ENCODE results near the gene VRK3. TPM values are rescaled to one million over a fixed set of nuclear protein-coding genes. Genes with fewer than 3 reads are reported as not detected.

Gene VRK3
- total RNA-seq, 1 donor from 2014 or later = 70.0 TPM

DNA sequence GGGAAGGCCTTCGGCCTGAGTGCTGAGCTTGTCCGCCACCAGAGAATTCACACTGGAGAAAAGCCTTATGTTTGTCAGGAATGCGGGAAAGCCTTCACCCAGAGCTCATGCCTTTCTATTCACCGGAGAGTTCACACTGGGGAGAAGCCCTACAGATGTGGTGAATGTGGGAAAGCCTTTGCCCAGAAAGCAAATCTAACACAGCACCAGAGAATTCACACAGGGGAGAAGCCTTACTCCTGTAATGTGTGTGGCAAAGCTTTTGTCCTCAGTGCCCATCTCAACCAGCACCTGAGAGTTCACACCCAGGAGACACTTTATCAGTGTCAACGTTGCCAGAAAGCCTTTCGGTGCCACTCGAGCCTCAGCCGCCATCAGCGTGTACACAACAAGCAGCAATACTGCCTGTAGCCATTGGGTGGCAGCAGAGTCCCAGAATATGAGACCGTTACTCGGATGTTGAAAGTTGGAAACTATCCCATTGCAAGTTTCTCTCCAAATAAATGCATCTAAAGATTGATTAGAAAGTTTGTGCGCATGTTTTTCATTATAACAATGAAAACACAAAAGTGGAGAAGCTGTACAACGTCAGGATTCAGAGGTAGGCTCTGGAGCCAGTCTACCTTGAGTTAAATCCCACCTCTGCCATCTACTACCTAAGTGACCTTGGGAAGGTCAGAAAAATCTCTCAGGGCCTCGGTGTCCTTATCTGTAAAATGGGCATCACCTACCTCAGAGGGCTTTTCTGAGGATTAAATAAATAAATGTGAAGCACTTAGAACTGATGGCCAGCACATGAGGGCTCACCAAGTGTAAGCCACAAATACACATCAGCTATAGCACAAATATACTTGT lies 21.7 kb upstream of the VRK3 start:
- Mint-ChIP-seq H3K4me3 (no peak overlapping the region), H3K9me3 (peaks cover 39% of the 10 kb centered on the region), H3K27ac (no peak overlapping the region), H3K27me3 (peaks cover 2% of the 10 kb centered on the region), H3K4me1 (peaks cover 9% of the 10 kb centered on the region), H3K36me3 (ENCODE audit: low read depth) (peaks cover 79% of the 10 kb centered on the region)
- intact Hi-C loops (cut with micrococcal nuclease) = no loop called here
- peak; percentile 67 for DNase-seq

GRCh38 chr19:50044922-50045321 lies 19.8 kb upstream of the VRK3 start:
- peaks cover 96% of the 10 kb centered on the region for H3K36me3 Mint-ChIP-seq (ENCODE audit: low read depth)
- no peak overlapping the region for H3K4me3 Mint-ChIP-seq
- DNase-seq = no peak
- H3K27ac Mint-ChIP-seq = no peak overlapping the region
- no peaks in the 10 kb centered on the region for H3K27me3 Mint-ChIP-seq
- no peaks in the 10 kb centered on the region for H3K4me1 Mint-ChIP-seq
- peaks cover 45% of the 10 kb centered on the region for H3K9me3 Mint-ChIP-seq
- intact Hi-C loops (cut with micrococcal nuclease) = no loop called here

DNA sequence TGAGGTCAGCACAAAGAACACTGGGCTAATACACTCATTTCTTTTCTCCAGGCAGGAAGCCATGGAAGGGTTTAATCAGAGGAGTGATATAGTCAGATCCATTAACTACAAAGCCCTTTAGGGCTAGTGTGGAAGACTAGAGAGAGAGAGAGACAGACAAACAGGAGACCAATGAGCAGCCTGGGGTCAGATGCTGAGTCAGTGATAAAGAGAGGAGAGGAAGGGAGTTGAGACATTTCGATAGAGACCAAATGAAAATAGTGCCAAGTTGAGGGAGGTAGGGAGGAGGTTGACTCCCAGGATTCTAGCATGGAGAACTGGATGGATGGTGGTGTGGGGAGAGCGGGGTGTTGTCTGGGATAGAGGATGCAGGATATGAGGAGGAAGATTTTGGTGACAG lies 18.8 kb upstream of the VRK3 start:
- peaks cover 99% of the 10 kb centered on the region for H3K36me3 Mint-ChIP-seq (ENCODE audit: low read depth)
- DNase-seq = no peak
- no peak overlapping the region for H3K27ac Mint-ChIP-seq
- intact Hi-C loops (cut with micrococcal nuclease) = no loop called here
- no peaks in the 10 kb centered on the region for H3K27me3 Mint-ChIP-seq
- peaks cover 45% of the 10 kb centered on the region for H3K9me3 Mint-ChIP-seq
- no peak overlapping the region for H3K4me3 Mint-ChIP-seq
- H3K4me1 Mint-ChIP-seq = no peaks in the 10 kb centered on the region

DNA sequence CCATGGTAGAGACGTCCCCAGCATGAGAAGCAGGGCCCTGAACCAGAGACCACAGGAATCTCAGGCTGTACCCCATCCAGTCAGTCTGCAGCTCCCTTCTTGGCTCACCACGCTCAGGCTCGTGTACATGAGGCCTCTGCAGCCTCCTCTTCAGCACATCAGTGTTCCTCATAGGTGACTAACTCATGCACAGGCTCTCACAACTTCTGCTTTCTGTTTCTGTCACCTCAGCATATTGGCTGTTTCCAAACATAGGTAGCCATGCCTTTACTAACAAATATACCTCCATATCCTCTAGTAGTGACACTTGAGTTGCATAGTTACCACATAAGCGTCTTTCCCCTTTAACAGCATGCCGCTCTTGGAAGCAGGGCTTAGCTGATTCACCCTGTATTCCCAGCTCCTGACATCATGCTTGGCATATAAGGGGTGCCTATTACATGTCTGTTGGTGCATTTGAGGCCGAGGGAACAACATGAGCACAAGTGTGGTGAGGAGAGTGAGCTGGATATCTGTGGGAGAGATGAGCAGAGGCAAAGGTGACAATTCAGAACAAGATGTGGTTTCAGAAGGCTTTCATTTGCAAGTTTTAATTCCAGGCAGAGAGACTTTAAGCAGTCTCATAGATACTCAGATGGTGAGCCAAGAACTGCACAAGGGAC lies 17.3 kb upstream of the VRK3 start:
- H3K9me3 Mint-ChIP-seq = peaks cover 38% of the 10 kb centered on the region
- intact Hi-C loops (cut with micrococcal nuclease) = no loop called here
- peaks cover 90% of the 10 kb centered on the region for H3K36me3 Mint-ChIP-seq (ENCODE audit: low read depth)
- no peak overlapping the region for H3K27ac Mint-ChIP-seq
- no peaks in the 10 kb centered on the region for H3K4me1 Mint-ChIP-seq
- no peak for DNase-seq
- no peaks in the 10 kb centered on the region for H3K27me3 Mint-ChIP-seq
- no peak overlapping the region for H3K4me3 Mint-ChIP-seq

GRCh38 chr19:50040967-50041366 lies 15.8 kb upstream of the VRK3 start:
- Mint-ChIP-seq H3K9me3 (peaks cover 38% of the 10 kb centered on the region), H3K36me3 (ENCODE audit: low read depth) (peaks cover 86% of the 10 kb centered on the region), H3K27ac (no peak overlapping the region), H3K4me1 (no peaks in the 10 kb centered on the region), H3K4me3 (no peak overlapping the region), H3K27me3 (no peaks in the 10 kb centered on the region)
- DNase-seq = no peak
- intact Hi-C loops (cut with micrococcal nuclease) = no loop called here

GRCh38 chr19:50039968-50040367 lies 14.8 kb upstream of the VRK3 start:
- Mint-ChIP-seq H3K36me3 (ENCODE audit: low read depth) (peaks cover 85% of the 10 kb centered on the region), H3K27ac (no peak overlapping the region), H3K27me3 (no peaks in the 10 kb centered on the region), H3K4me3 (no peak overlapping the region), H3K9me3 (peaks cover 32% of the 10 kb centered on the region), H3K4me1 (no peaks in the 10 kb centered on the region)
- DNase-seq = no peak
- intact Hi-C loops (cut with micrococcal nuclease) = no loop called here

DNA sequence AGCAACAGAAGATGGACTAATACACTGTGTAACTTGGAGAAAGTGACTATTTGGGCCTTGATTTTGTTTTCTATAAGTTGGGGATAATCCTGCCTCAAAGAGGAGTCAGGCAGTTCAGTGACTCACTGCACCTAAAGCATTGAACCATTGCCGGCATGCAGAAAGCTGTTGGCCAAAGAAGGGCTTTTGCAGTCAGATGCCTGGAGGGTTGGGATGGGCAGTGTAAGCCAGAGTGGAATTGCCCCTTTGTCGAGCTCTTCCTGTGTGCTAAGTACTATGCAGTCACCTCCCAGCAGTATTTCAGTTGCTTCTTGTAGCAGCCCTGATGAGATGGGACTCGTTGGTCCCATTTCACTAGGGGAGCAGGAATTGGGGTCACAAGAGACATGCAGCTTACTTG lies 11.7 kb upstream of the VRK3 start:
- Mint-ChIP-seq H3K27ac (no peak overlapping the region), H3K36me3 (ENCODE audit: low read depth) (peaks cover 82% of the 10 kb centered on the region), H3K9me3 (peaks cover 12% of the 10 kb centered on the region), H3K4me1 (no peaks in the 10 kb centered on the region), H3K4me3 (no peak overlapping the region), H3K27me3 (no peaks in the 10 kb centered on the region)
- intact Hi-C loops (cut with micrococcal nuclease) = no loop called here
- DNase-seq = no peak

DNA sequence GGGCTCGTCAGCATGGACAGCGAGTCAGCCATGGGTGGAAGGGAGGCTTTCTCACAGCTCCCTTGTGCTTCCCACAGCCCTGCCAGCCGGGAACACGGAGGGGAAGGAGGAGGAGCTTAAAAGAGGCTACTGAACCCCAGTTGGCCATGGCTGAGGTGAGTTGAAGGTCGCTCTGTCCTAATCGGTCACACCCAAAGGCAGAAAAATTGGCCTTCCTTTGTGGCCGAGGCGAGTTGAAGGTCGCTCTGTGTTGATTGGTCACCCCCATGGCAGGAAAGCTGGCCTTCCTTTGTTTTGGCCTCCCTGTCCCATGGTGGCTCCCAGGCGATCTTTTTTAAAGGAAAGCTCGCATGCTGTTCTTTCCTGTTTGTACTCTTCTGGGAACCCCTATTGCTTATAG lies 5.8 kb upstream of the VRK3 start:
- H3K4me3 Mint-ChIP-seq = no peak overlapping the region
- H3K36me3 Mint-ChIP-seq (ENCODE audit: low read depth) = peaks cover 64% of the 10 kb centered on the region
- no peaks in the 10 kb centered on the region for H3K27me3 Mint-ChIP-seq
- intact Hi-C loops (cut with micrococcal nuclease) = no loop called here
- no peak overlapping the region for H3K27ac Mint-ChIP-seq
- peaks cover 12% of the 10 kb centered on the region for H3K9me3 Mint-ChIP-seq
- H3K4me1 Mint-ChIP-seq = peaks cover 11% of the 10 kb centered on the region
- DNase-seq = no peak

GRCh38 chr19:50030225-50030624 lies 5.1 kb upstream of the VRK3 start:
- H3K27me3 Mint-ChIP-seq = peaks cover 2% of the 10 kb centered on the region
- peaks cover 15% of the 10 kb centered on the region for H3K9me3 Mint-ChIP-seq
- H3K4me3 Mint-ChIP-seq = no peak overlapping the region
- intact Hi-C loops (cut with micrococcal nuclease) = no loop called here
- H3K36me3 Mint-ChIP-seq (ENCODE audit: low read depth) = peaks cover 65% of the 10 kb centered on the region
- DNase-seq = no peak
- H3K27ac Mint-ChIP-seq = no peak overlapping the region
- H3K4me1 Mint-ChIP-seq = peaks cover 18% of the 10 kb centered on the region

DNA sequence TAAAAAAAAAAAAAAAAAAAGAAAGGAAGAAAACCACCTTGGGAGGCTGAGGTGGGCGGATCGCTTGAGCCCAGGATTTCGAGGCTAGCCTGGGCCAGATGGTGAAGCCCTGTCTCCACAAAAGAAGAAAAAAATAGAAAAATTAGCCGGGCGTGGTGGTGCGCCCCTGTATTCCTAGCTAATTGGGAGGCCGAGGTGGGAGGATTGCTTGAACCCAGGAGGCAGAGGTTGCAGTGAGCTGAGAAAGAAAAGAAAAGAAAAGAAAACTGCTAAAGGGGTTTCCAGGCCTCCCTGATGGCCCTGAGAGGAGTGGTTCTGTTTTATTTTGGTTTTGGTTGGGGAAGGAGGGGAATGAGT lies 1.4 kb upstream of the VRK3 start:
- Mint-ChIP-seq H3K4me3 (peak overlapping the region; percentile 95), H3K36me3 (ENCODE audit: low read depth) (peaks cover 39% of the 10 kb centered on the region), H3K27me3 (peaks cover 2% of the 10 kb centered on the region), H3K4me1 (peaks cover 31% of the 10 kb centered on the region), H3K9me3 (peaks cover 9% of the 10 kb centered on the region), H3K27ac (peak overlapping the region; percentile 62)
- intact Hi-C loops (cut with micrococcal nuclease) = loop anchor here (5.0 kb wide), 1 partner anchor 89 kb away; no protein-coding TSS in a partner anchor
- DNase-seq = no peak

- H3K4me3 Mint-ChIP-seq = peak within 1 kb of the TSS; percentile 95
- peak within 1 kb of the TSS; percentile 99 for H3K27ac Mint-ChIP-seq
- peaks cover 2% of the 10 kb centered on the region for H3K27me3 Mint-ChIP-seq
- intact Hi-C loops (cut with micrococcal nuclease) = loop anchor here (1.0 to 5.0 kb wide), 4 partner anchors 22 to 213 kb away; partner anchors contain the start of genes AKT1S1, FUZ and TBC1D17
- peaks cover 31% of the 10 kb centered on the region for H3K4me1 Mint-ChIP-seq
- peaks cover 9% of the 10 kb centered on the region for H3K9me3 Mint-ChIP-seq
- peaks cover 35% of the 10 kb centered on the region for H3K36me3 Mint-ChIP-seq (ENCODE audit: low read depth)
- DNase-seq = peak; percentile 97
These were observed 800 bp upstream of the VRK3 start, which contains the start of gene ZNF473 for GRCh38 chr19:50025794-50026549. ZNF473 (plus strand) TSS chr19:50026005; CDS start chr19:50031083, 5,078 bp downstream.

- Mint-ChIP-seq H3K4me1 (peaks cover 34% of the 10 kb centered on the region), H3K9me3 (peaks cover 9% of the 10 kb centered on the region), H3K27ac (peak overlapping the region; percentile 99), H3K27me3 (peaks cover 2% of the 10 kb centered on the region), H3K36me3 (ENCODE audit: low read depth) (peaks cover 37% of the 10 kb centered on the region), H3K4me3 (peak overlapping the region; percentile 95)
- no peak for DNase-seq
- intact Hi-C loops (cut with micrococcal nuclease) = loop anchor here (1.0 to 5.0 kb wide), 4 partner anchors 20 to 211 kb away; partner anchors contain the start of genes AKT1S1, FUZ and TBC1D17
These were observed 502 bp downstream of the VRK3 start for GRCh38 chr19:50024719-50025021.

GRCh38 chr19:50022823-50023222 lies 2.3 kb downstream of the VRK3 start:
- peaks cover 2% of the 10 kb centered on the region for H3K27me3 Mint-ChIP-seq
- H3K4me3 Mint-ChIP-seq = no peak overlapping the region
- H3K36me3 Mint-ChIP-seq (ENCODE audit: low read depth) = peaks cover 43% of the 10 kb centered on the region
- no peak overlapping the region for H3K27ac Mint-ChIP-seq
- no peak for DNase-seq
- H3K4me1 Mint-ChIP-seq = peaks cover 32% of the 10 kb centered on the region
- H3K9me3 Mint-ChIP-seq = peaks cover 9% of the 10 kb centered on the region
- intact Hi-C loops (cut with micrococcal nuclease) = no loop called here

GRCh38 chr19:50020481-50020880 lies 4.7 kb downstream of the VRK3 start:
- no peak overlapping the region for H3K4me3 Mint-ChIP-seq
- H3K27me3 Mint-ChIP-seq = peaks cover 1% of the 10 kb centered on the region
- peak overlapping the region; percentile 35 for H3K27ac Mint-ChIP-seq
- peaks cover 18% of the 10 kb centered on the region for H3K4me1 Mint-ChIP-seq
- peaks cover 5% of the 10 kb centered on the region for H3K9me3 Mint-ChIP-seq
- intact Hi-C loops (cut with micrococcal nuclease) = no loop called here
- no peak for DNase-seq
- peaks cover 45% of the 10 kb centered on the region for H3K36me3 Mint-ChIP-seq (ENCODE audit: low read depth)
